ENCODE measurements around the gene SUGP1. TPM values are rescaled to one million over a fixed set of nuclear protein-coding genes. Genes with fewer than 3 reads are reported as not detected.

Gene SUGP1
- total and polyA plus RNA-seq, 10 donors = 29.3 to 63.1 (median 52.5) TPM

DNA sequence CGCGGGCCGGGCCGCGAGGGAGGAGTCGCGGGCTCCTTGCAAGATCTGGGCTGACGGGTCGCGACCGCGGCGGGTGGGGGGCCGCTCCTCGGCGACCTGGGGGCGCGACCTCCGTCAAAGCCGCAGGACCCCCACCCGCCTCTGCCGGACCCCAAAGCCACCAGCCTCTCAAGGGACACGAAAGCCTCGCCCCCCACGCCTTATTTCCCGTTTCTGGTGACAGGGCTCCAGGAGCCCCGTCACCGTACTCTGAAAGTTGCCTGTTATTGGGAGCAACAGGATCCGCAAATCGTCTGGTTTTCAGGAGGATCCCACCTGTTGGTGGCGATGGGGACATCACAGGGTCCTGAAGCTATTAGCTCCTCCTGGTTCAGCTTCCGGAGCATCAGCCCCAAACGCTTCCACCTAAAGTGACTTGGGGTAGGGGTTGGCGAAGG is 850 bp upstream of the SUGP1 start:
- no peak for TF ChIP-seq POLR2AphosphoS5 (IDR thresholded peaks at IDR 0.05)
- Histone ChIP-seq H3K4me1 (peaks cover 19 to 84% (median 59%) of the 10 kb centered on the region in 6 donors), H3K9me3 (no peaks in the 10 kb centered on the region), H3K36me3 (peaks cover 0 to 53% (median 34%) of the 10 kb centered on the region in 6 donors), H3K27ac (peak overlapping the region; percentile 93 to 99 (median 97)), H3K27me3 (replicated peaks in 1 of 7) (no peaks in the 10 kb centered on the region), H3K4me3 (peak overlapping the region; percentile 95 to 100 (median 98))
- intact Hi-C loops (cut with DNase I; ENCODE audit: low total_unique reads) = no loop called here
- WGBS, 5 donors = 0 to 1% (median 1%) methylated on average over 26 to 34 of the region's 34 CpGs
- no peak for DNase-seq

DNA sequence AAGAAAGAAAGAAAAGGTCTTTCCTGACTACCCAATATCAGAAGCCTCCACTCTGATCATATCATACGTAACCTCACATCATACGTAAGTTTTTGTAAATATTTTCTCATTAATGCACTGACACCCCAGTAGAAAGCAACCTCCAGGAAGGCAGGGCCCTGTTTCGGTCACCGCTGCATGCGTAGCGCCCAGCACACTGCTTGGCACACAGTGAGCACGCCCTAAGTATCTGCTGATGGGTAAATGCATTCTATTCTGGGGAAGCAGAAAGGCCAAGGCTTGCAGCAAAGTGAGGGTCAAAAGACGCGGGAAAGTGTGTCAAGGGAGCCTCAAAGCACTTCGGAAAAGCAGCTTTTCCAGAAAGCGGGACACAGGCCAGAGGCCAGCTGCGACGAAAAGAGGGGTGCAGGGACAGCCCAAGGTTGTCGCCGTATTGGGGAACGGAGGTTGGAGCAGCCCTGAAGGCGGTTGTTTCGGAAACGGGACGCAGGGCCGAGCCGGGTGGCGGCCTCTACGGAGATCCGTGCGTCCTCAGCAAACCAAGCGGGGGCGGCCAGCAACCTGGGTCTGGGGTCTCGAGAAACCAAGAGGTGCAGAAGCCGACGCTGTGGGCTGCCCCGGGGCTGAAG is 463 bp downstream of the SUGP1 start:
- no peak for DNase-seq

DNA sequence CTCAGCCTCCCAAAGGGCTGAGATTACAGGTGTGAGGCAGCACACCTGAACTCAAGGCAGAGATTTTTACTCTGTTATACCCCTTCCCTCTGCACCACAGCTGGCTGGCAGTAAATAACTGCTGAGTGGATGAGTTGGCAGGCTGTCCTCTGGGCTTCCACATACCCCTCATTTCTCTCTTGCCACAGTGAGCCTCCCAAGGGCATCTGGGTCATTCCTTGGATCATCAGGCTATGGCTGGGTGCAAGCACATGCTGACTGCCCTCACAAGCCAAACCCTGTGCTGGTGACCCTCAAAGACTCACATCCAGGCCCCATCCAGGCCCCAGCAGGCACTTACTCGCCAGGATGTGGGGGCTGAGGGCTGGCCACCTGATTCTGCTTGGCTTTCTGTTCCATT is 4.2 kb downstream of the SUGP1 start:
- TF ChIP-seq POLR2AphosphoS5 (IDR thresholded peaks at IDR 0.05) = no peak
- no peak for TF ChIP-seq POLR2A (IDR thresholded peaks at IDR 0.05)
- TF ChIP-seq, protein P1, sequence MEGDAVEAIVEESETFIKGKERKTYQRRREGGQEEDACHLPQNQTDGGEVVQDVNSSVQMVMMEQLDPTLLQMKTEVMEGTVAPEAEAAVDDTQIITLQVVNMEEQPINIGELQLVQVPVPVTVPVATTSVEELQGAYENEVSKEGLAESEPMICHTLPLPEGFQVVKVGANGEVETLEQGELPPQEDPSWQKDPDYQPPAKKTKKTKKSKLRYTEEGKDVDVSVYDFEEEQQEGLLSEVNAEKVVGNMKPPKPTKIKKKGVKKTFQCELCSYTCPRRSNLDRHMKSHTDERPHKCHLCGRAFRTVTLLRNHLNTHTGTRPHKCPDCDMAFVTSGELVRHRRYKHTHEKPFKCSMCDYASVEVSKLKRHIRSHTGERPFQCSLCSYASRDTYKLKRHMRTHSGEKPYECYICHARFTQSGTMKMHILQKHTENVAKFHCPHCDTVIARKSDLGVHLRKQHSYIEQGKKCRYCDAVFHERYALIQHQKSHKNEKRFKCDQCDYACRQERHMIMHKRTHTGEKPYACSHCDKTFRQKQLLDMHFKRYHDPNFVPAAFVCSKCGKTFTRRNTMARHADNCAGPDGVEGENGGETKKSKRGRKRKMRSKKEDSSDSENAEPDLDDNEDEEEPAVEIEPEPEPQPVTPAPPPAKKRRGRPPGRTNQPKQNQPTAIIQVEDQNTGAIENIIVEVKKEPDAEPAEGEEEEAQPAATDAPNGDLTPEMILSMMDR (IDR thresholded peaks at IDR 0.05 in 8 of 11, conservative IDR thresholded peaks at IDR 0.05 in 3 of 11) = no peak
- no peak for DNase-seq
- Histone ChIP-seq H3K4me1 (peaks cover 7 to 34% (median 19%) of the 10 kb centered on the region in 6 donors), H3K9me3 (no peaks in the 10 kb centered on the region), H3K27me3 (replicated peaks in 1 of 7) (no peaks in the 10 kb centered on the region), H3K27ac (no peak overlapping the region), H3K4me3 (no peak overlapping the region), H3K36me3 (peaks cover 0 to 65% (median 45%) of the 10 kb centered on the region in 6 donors)
- intact Hi-C loops (cut with DNase I; ENCODE audit: low total_unique reads) = no loop called here
- WGBS, 5 donors = 86 to 100% (median 96%) methylated on average over 1 of the region's 1 CpG

More for the DNA sequence above, 463 bp downstream of the SUGP1 start:
- peak overlapping the region; percentile 93 to 99 (median 97) for H3K27ac ChIP-seq
- peak overlapping the region; percentile 95 to 100 (median 98) for H3K4me3 ChIP-seq
- H3K36me3 ChIP-seq = peaks cover 0 to 53% (median 34%) of the 10 kb centered on the region in 6 donors
- H3K4me1 ChIP-seq = peaks cover 19 to 71% (median 52%) of the 10 kb centered on the region in 6 donors
- H3K27me3 ChIP-seq (replicated peaks in 1 of 7) = no peaks in the 10 kb centered on the region
- H3K9me3 ChIP-seq = no peaks in the 10 kb centered on the region
- no peak for TF ChIP-seq POLR2AphosphoS5 (IDR thresholded peaks at IDR 0.05)
- TF ChIP-seq, protein P1 (IDR thresholded peaks at IDR 0.05 in 8 of 11, conservative IDR thresholded peaks at IDR 0.05 in 3 of 11) = no peak
- TF ChIP-seq POLR2A (IDR thresholded peaks at IDR 0.05) = no peak
- 7 to 10% (median 9%) methylated on average over 28 to 32 of the region's 32 CpGs for WGBS, 5 donors
- intact Hi-C loops (cut with DNase I; ENCODE audit: low total_unique reads) = no loop called here

DNA sequence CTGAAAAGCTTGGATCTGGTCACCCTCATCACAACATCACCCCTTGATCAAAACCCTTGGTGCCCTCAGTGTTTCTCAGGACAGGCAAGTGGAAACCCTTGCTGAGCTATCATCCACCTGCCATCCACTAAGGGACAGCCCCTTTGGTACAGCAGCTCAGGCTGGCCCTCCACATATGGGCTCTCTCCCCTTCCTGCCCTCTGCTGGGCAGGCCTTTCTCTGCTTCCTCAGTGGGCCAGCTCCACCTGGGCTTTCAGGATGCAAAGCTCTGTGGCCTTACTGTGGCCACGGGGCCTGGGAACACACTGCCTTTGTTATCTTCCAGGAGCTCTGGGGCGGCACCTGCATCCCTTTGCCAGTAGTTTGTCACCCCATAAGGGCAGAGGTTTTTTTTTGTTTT is 4.9 kb downstream of the SUGP1 start:
- Histone ChIP-seq H3K36me3 (peaks cover 0 to 71% (median 48%) of the 10 kb centered on the region in 6 donors), H3K27ac (no peak overlapping the region)

More for the DNA sequence above, 4.9 kb downstream of the SUGP1 start:
- 89 to 96% (median 93%) methylated on average over 2 of the region's 2 CpGs for WGBS, 5 donors
- peaks cover 7 to 34% (median 19%) of the 10 kb centered on the region in 6 donors for H3K4me1 ChIP-seq
- no peak for TF ChIP-seq POLR2AphosphoS5 (IDR thresholded peaks at IDR 0.05)
- TF ChIP-seq, protein P1 (IDR thresholded peaks at IDR 0.05 in 8 of 11, conservative IDR thresholded peaks at IDR 0.05 in 3 of 11) = no peak
- no peak for TF ChIP-seq POLR2A (IDR thresholded peaks at IDR 0.05)
- DNase-seq = no peak
- H3K9me3 ChIP-seq = no peaks in the 10 kb centered on the region
- no peak overlapping the region for H3K4me3 ChIP-seq
- no peaks in the 10 kb centered on the region for H3K27me3 ChIP-seq (replicated peaks in 1 of 7)
- intact Hi-C loops (cut with DNase I; ENCODE audit: low total_unique reads) = no loop called here
